Right lobe of liver (tissue), 4 donors: ENCODE data around the gene KCNQ1.

Experiments used
- CTCF ChIP-seq, 4 donors: fragments of 200-600 bp in 3 of 4; fragments of 450-650 bp in 1 of 4; IDR thresholded peaks; one replicate each; pipeline versions ENCODE4 v1.5.1 to v1.8.0; 2016 to 2022; ENCODE audit warnings: antibody characterized with exemption in 4 of 4, mild to moderate bottlenecking in 2 of 4
- POLR2A ChIP-seq: fragments of 450-650 bp; IDR thresholded peaks from one replicate; pipeline ENCODE4 v1.6.1; 2017; ENCODE audit warnings: antibody characterized with exemption, mild to moderate bottlenecking
- donor health status: DM: no; HTN: no; CAD: no.
- donor health status: DM: no; HTN: no; CAD: no.
- donor health status: DM: no; HTN: yes; CAD: no.

- no peak for TF ChIP-seq CTCF (IDR thresholded peaks at IDR 0.05)
- TF ChIP-seq POLR2A: no peak
Observed at GRCh38 chr11:2802389-2803185, 357.8 kb downstream of the KCNQ1 start.
